Liver (tissue), 4 donors: ENCODE results near the gene PI4K2A. TPM values are rescaled to one million over a fixed set of nuclear protein-coding genes. Genes with fewer than 3 reads are reported as not detected.

Source experiments
- polyA plus RNA-seq, 2 donors: library from polyadenylated mRNA; stranded (reverse) in 1 of 2; unstranded in 1 of 2; fragments of 200-250 nt in 1 of 2; fragments of >200 nt in 1 of 2; fragmentation: Nextera tagmentation in 1 of 2; extraction: Ambion mirVana in 1 of 2; gene quantifications; one replicate each; pipeline versions ENCODE4 v1.2.1 to v1.2.3, GENCODE V29; 2013 to 2015
- total RNA-seq, 2 donors: library from RNA; depleted of rRNA; stranded (reverse); fragments of >200 nt; gene quantifications; one replicate each; pipeline ENCODE4 v1.2.3, GENCODE V29; 2014
- donor health status: healthy.
- donor health status: healthy.
- donor health status: healthy.

Gene PI4K2A
- total and polyA plus RNA-seq, 4 donors = 4.4 to 17.6 (median 11.2) TPM

Other genes with a start within 250 kb of the PI4K2A start
- gene RRP12, start 239.3 kb upstream of the PI4K2A start, total RNA-seq = 1 to 10 TPM; 6.1 to 9.6 TPM
- gene RRP12, start 239.3 kb upstream of the PI4K2A start, polyA plus RNA-seq = 1 to 10 TPM; 5.7 to 7.8 TPM
- 10 to 100 TPM; 52.0 to 90.7 TPM for gene PGAM1, start 214.5 kb upstream of the PI4K2A start, total RNA-seq
- gene PGAM1, start 214.5 kb upstream of the PI4K2A start, polyA plus RNA-seq = 100 to 1,000 TPM; 121 to 178 TPM
- gene EXOSC1, start 194.7 kb upstream of the PI4K2A start, total RNA-seq = 10 to 100 TPM; 11.2 to 12.2 TPM
- gene EXOSC1, start 194.7 kb upstream of the PI4K2A start, polyA plus RNA-seq = 10 to 100 TPM; 16.7 to 25.9 TPM
- gene ZDHHC16, start 194.5 kb upstream of the PI4K2A start, total RNA-seq = 10 to 100 TPM; 18.0 to 24.9 TPM
- 10 to 100 TPM; 20.8 to 27.2 TPM for gene ZDHHC16, start 194.5 kb upstream of the PI4K2A start, polyA plus RNA-seq
- gene MMS19, start 142.2 kb upstream of the PI4K2A start, total RNA-seq = 10 to 100 TPM; 28.9 to 29.1 TPM
- gene MMS19, start 142.2 kb upstream of the PI4K2A start, polyA plus RNA-seq = 10 to 100 TPM; 15.0 to 19.4 TPM
- gene UBTD1, start 141.7 kb upstream of the PI4K2A start, total RNA-seq = 1 to 10 TPM; 2.7 to 9.5 TPM
- gene UBTD1, start 141.7 kb upstream of the PI4K2A start, polyA plus RNA-seq = 10 to 100 TPM in 1 of 2 donors, 1 to 10 TPM in 1; 9.2 to 11.0 TPM
- gene ANKRD2, start 67.9 kb upstream of the PI4K2A start, total RNA-seq = not detected
- gene ANKRD2, start 67.9 kb upstream of the PI4K2A start, polyA plus RNA-seq = not detected
- gene HOGA1, start 56.3 kb upstream of the PI4K2A start, total RNA-seq = 10 to 100 TPM; 21.7 to 21.8 TPM
- gene HOGA1, start 56.3 kb upstream of the PI4K2A start, polyA plus RNA-seq = 10 to 100 TPM; 23.8 to 31.4 TPM
- 1 to 10 TPM in 1 of 2 donors, under 1 TPM in 1; 0.56 to 3.0 TPM for gene C10orf62, start 51.0 kb upstream of the PI4K2A start, total RNA-seq
- gene C10orf62, start 51.0 kb upstream of the PI4K2A start, polyA plus RNA-seq = under 1 TPM; 0.16 to 0.26 TPM
- gene MORN4, start 7.2 kb upstream of the PI4K2A start, total RNA-seq = 1 to 10 TPM in 1 of 2 donors, under 1 TPM in 1; 0.42 to 2.5 TPM
- 1 to 10 TPM; 1.7 to 3.1 TPM for gene MORN4, start 7.2 kb upstream of the PI4K2A start, polyA plus RNA-seq
- 1 to 10 TPM; 6.6 to 7.8 TPM for gene AVPI1, start 46.6 kb downstream of the PI4K2A start, total RNA-seq
- gene AVPI1, start 46.6 kb downstream of the PI4K2A start, polyA plus RNA-seq = 10 to 100 TPM; 16.0 to 22.1 TPM
- 1 to 10 TPM; 2.3 to 3.3 TPM for gene MARVELD1, start 73.1 kb downstream of the PI4K2A start, total RNA-seq
- gene MARVELD1, start 73.1 kb downstream of the PI4K2A start, polyA plus RNA-seq = 1 to 10 TPM in 1 of 2 donors, under 1 TPM in 1; 0.72 to 3.3 TPM
- 10 to 100 TPM; 14.6 to 25.9 TPM for gene ZFYVE27, start 96.5 kb downstream of the PI4K2A start, total RNA-seq
- gene ZFYVE27, start 96.5 kb downstream of the PI4K2A start, polyA plus RNA-seq = 10 to 100 TPM; 10.2 to 11.6 TPM
- gene SFRP5, start 131.3 kb downstream of the PI4K2A start, total RNA-seq = 10 to 100 TPM in 1 of 2 donors, 1 to 10 TPM in 1; 3.6 to 15.1 TPM
- gene SFRP5, start 131.3 kb downstream of the PI4K2A start, polyA plus RNA-seq = 1 to 10 TPM; 3.7 to 9.2 TPM
- under 1 TPM; 0.05 to 0.59 TPM for gene GOLGA7B, start 209.2 kb downstream of the PI4K2A start, total RNA-seq
- gene GOLGA7B, start 209.2 kb downstream of the PI4K2A start, polyA plus RNA-seq = under 1 TPM; 0.22 to 0.63 TPM